WTC11 (cell line): ENCODE data around the gene PTPRN2. TPM values are rescaled to one million over a fixed set of nuclear protein-coding genes. Genes with fewer than 3 reads are reported as not detected.

ENCODE experiments used
- ATF6 ChIP-seq: sonication (generic); formaldehyde crosslinking; IDR thresholded peaks from 2 replicates; pipeline ENCODE4 v1.8.1; 2023; ENCODE audit warnings: mild to moderate bottlenecking, missing genetic modification reagents
- CBFB ChIP-seq: sonication (generic); formaldehyde crosslinking; IDR thresholded peaks from 2 replicates; pipeline ENCODE4 v1.8.1; 2022; ENCODE audit warnings: mild to moderate bottlenecking, low read depth, missing genetic modification reagents
- ESRRA ChIP-seq: sonication (generic); formaldehyde crosslinking; IDR thresholded peaks from 2 replicates; pipeline ENCODE4 v1.8.1; 2022; ENCODE audit warnings: mild to moderate bottlenecking, missing genetic modification reagents, borderline replicate concordance
- HMGA2 ChIP-seq: fragments of 250-450 bp; sonication (Bioruptor Pico); IDR thresholded peaks from 2 replicates; pipeline ENCODE4 v1.4.0; 2021; ENCODE audit warnings: mild to moderate bottlenecking, moderate library complexity
- JUN ChIP-seq: sonication (generic); formaldehyde crosslinking; IDR thresholded peaks from 2 replicates; pipeline ENCODE4 v1.8.0; 2023; ENCODE audit warnings: mild to moderate bottlenecking, missing genetic modification reagents
- KAT7 ChIP-seq: sonication (generic); formaldehyde crosslinking; IDR thresholded peaks from 2 replicates; pipeline ENCODE4 v1.8.1; 2023; ENCODE audit warnings: missing genetic modification reagents, mild to moderate bottlenecking, borderline replicate concordance
- MYBL2 ChIP-seq: sonication (generic); formaldehyde crosslinking; IDR thresholded peaks from 2 replicates; pipeline ENCODE4 v1.8.1; 2023; ENCODE audit warnings: mild to moderate bottlenecking, moderate library complexity, missing genetic modification reagents
- PRDM15 ChIP-seq: sonication (generic); formaldehyde crosslinking; IDR thresholded peaks from 2 replicates; pipeline ENCODE4 v1.8.0; 2022; ENCODE audit warnings: missing genetic modification reagents
- PRRX2 ChIP-seq: fragments of 250-450 bp; sonication (Bioruptor Pico); IDR thresholded peaks from 2 replicates; pipeline ENCODE4 v1.8.0; 2021; ENCODE audit warnings: mild to moderate bottlenecking
- RORB ChIP-seq: fragments of 250-450 bp; sonication (Bioruptor Pico); IDR thresholded peaks from 2 replicates; pipeline ENCODE4 v1.9.0; 2021; ENCODE audit warnings: mild to moderate bottlenecking
- SMAD3 ChIP-seq: sonication (generic); formaldehyde crosslinking; IDR thresholded peaks from 2 replicates; pipeline ENCODE4 v1.8.0; 2022; ENCODE audit warnings: missing genetic modification reagents, mild to moderate bottlenecking, borderline replicate concordance
- TEAD4 ChIP-seq: sonication (generic); formaldehyde crosslinking; IDR thresholded peaks from 2 replicates; pipeline ENCODE4 v1.8.0; 2022; ENCODE audit warnings: mild to moderate bottlenecking, missing genetic modification reagents
- ZBTB43 ChIP-seq: sonication (generic); formaldehyde crosslinking; IDR thresholded peaks from 2 replicates; pipeline ENCODE4 v1.8.1; 2023; ENCODE audit warnings: mild to moderate bottlenecking, missing genetic modification reagents
- ZNF138 ChIP-seq: sonication (generic); formaldehyde crosslinking; conservative IDR thresholded peaks from 2 replicates; pipeline ENCODE4 v1.8.1; 2022; ENCODE audit warnings: mild to moderate bottlenecking, moderate library complexity, missing genetic modification reagents
- ZNF219 ChIP-seq: sonication (generic); formaldehyde crosslinking; IDR thresholded peaks from 2 replicates; pipeline ENCODE4 v1.8.0; 2023; ENCODE audit warnings: missing genetic modification reagents, mild to moderate bottlenecking, borderline replicate concordance
- ZNF263 ChIP-seq: sonication (generic); formaldehyde crosslinking; IDR thresholded peaks from 2 replicates; pipeline ENCODE4 v1.8.1; 2022; ENCODE audit warnings: low read depth, mild to moderate bottlenecking, moderate library complexity, missing genetic modification reagents
- ZNF317 ChIP-seq: sonication (generic); formaldehyde crosslinking; IDR thresholded peaks from 2 replicates; pipeline ENCODE4 v1.8.1; 2023; ENCODE audit warnings: low read depth, mild to moderate bottlenecking, moderate library complexity, missing genetic modification reagents, borderline replicate concordance
- ZNF396 ChIP-seq: fragments of 250-450 bp; sonication (Bioruptor Pico); IDR thresholded peaks from 2 replicates; pipeline ENCODE4 v1.8.0; 2021; ENCODE audit warnings: mild to moderate bottlenecking, moderate library complexity, borderline replicate concordance
- total RNA-seq: library from RNA; stranded (reverse); gene quantifications from 3 replicates; pipeline ENCODE4 v1.2.3, GENCODE V29; 2021
- TF ChIP-seq, protein P1 (sequence below): sonication (generic); formaldehyde crosslinking; IDR thresholded peaks from 2 replicates; pipeline ENCODE4 v1.8.0; 2023; ENCODE audit warnings: missing genetic modification reagents
- TF ChIP-seq, protein P2 (sequence below): sonication (generic); formaldehyde crosslinking; IDR thresholded peaks from 2 replicates; pipeline ENCODE4 v1.8.0; 2022; ENCODE audit warnings: mild to moderate bottlenecking, missing genetic modification reagents
- TF ChIP-seq, protein P3 (sequence below): sonication (generic); formaldehyde crosslinking; IDR thresholded peaks from 2 replicates; pipeline ENCODE4 v1.8.1; 2022; ENCODE audit warnings: mild to moderate bottlenecking, moderate library complexity, missing genetic modification reagents
- TF ChIP-seq, protein P4 (sequence below): fragments of 250-450 bp; sonication (Bioruptor Pico); IDR thresholded peaks from 2 replicates; pipeline ENCODE4 v1.8.0; 2021; ENCODE audit warnings: mild to moderate bottlenecking
- TF ChIP-seq, protein P5 (sequence below): sonication (generic); formaldehyde crosslinking; IDR thresholded peaks from 2 replicates; pipeline ENCODE4 v1.8.0; 2023; ENCODE audit warnings: missing genetic modification reagents, mild to moderate bottlenecking, borderline replicate concordance

PTPRN2 gene
- total RNA-seq, 1 experiment from 2014 or later = 4.7 TPM

DNA sequence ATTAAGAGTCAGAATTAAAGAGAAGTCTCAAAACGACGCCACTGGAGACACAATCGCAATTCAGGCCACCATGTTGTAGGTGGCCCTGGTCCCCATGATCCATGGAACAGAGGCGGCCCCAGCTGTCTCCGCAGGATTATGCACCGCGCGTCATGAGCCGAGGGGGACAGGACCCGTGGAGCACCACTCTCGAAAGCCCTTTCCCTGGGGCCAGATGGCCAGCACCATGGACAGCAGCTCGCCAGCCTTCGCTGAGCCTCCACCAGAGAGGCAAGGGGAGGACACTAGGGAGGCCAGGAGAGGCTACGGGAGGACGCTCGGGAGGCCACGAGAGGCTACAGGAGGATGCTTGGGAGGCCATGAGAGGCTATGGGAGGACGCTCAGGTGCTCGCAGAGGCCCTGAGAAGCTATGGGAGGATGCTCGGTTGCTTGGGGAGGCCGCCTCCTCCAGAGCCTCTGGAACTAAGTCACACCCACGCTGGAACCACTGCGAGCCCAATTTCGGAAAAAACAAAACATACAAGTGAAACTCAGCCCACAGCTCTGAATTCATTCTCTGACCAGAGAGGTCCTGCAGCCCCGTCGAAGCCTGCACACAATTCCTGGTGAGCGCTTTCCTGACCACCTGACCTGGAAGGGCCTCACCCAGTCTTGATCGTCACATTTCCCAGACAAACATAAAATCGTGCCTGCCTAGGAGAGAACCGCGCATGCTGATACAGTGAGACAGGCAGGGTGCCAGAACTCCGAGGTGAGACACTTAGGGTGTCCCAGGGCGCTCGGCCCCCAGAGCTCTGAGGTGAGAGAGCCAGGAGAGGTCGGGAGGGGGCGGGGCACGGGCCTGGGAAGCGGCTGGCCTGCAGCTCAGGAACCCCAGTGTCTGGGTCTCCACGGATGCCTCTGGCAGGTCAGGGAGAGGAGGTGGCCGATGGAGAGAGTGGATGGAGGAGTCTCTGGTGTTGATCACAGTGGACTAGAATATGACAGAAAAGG lies 224.4 kb downstream of the PTPRN2 start (continued):
- TF ChIP-seq, protein P1, sequence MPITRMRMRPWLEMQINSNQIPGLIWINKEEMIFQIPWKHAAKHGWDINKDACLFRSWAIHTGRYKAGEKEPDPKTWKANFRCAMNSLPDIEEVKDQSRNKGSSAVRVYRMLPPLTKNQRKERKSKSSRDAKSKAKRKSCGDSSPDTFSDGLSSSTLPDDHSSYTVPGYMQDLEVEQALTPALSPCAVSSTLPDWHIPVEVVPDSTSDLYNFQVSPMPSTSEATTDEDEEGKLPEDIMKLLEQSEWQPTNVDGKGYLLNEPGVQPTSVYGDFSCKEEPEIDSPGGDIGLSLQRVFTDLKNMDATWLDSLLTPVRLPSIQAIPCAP (CRISPR knock-in tag) = peak; percentile 83; the same call in 1 of the 2 replicates
- TF ChIP-seq, protein P2, sequence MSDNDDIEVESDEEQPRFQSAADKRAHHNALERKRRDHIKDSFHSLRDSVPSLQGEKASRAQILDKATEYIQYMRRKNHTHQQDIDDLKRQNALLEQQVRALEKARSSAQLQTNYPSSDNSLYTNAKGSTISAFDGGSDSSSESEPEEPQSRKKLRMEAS (CRISPR knock-in tag) = peak; percentile 38; the same call in 1 of the 2 replicates
- TF ChIP-seq ZBTB43 (peak; percentile 80), PRRX2 (no peak), SMAD3 (peak; percentile 92), HMGA2 (CRISPR knock-in tag) (no peak), CBFB (CRISPR knock-in tag) (no peak), ZNF317 (CRISPR knock-in tag) (0 out of 2 replicates have a peak, but pooled peaks have one; percentile 21), ZNF138 (CRISPR knock-in tag) (no peak; the same call in 1 of the 2 replicates), PRDM15 (CRISPR knock-in tag) (peak; percentile 32; the same call in 1 of the 2 replicates), ATF6 (CRISPR knock-in tag) (no peak), JUN (CRISPR knock-in tag) (peak; percentile 96), ZNF219 (peak; percentile 98), ZNF263 (CRISPR knock-in tag) (peak; percentile 96), ZNF396 (CRISPR knock-in tag) (peak; percentile 36; the same call in 1 of the 2 replicates), KAT7 (CRISPR knock-in tag) (peak; percentile 90; the same call in 1 of the 2 replicates), TEAD4 (peak; percentile 94), RORB (CRISPR knock-in tag) (no peak), ESRRA (CRISPR knock-in tag) (peak; percentile 94), MYBL2 (CRISPR knock-in tag) (peak; percentile 74)
- TF ChIP-seq, protein P3, sequence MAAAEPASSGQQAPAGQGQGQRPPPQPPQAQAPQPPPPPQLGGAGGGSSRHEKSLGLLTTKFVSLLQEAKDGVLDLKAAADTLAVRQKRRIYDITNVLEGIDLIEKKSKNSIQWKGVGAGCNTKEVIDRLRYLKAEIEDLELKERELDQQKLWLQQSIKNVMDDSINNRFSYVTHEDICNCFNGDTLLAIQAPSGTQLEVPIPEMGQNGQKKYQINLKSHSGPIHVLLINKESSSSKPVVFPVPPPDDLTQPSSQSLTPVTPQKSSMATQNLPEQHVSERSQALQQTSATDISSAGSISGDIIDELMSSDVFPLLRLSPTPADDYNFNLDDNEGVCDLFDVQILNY (CRISPR knock-in tag) = no peak
- TF ChIP-seq, protein P4, sequence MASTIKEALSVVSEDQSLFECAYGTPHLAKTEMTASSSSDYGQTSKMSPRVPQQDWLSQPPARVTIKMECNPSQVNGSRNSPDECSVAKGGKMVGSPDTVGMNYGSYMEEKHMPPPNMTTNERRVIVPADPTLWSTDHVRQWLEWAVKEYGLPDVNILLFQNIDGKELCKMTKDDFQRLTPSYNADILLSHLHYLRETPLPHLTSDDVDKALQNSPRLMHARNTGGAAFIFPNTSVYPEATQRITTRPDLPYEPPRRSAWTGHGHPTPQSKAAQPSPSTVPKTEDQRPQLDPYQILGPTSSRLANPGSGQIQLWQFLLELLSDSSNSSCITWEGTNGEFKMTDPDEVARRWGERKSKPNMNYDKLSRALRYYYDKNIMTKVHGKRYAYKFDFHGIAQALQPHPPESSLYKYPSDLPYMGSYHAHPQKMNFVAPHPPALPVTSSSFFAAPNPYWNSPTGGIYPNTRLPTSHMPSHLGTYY (CRISPR knock-in tag) = no peak
- TF ChIP-seq, protein P5, sequence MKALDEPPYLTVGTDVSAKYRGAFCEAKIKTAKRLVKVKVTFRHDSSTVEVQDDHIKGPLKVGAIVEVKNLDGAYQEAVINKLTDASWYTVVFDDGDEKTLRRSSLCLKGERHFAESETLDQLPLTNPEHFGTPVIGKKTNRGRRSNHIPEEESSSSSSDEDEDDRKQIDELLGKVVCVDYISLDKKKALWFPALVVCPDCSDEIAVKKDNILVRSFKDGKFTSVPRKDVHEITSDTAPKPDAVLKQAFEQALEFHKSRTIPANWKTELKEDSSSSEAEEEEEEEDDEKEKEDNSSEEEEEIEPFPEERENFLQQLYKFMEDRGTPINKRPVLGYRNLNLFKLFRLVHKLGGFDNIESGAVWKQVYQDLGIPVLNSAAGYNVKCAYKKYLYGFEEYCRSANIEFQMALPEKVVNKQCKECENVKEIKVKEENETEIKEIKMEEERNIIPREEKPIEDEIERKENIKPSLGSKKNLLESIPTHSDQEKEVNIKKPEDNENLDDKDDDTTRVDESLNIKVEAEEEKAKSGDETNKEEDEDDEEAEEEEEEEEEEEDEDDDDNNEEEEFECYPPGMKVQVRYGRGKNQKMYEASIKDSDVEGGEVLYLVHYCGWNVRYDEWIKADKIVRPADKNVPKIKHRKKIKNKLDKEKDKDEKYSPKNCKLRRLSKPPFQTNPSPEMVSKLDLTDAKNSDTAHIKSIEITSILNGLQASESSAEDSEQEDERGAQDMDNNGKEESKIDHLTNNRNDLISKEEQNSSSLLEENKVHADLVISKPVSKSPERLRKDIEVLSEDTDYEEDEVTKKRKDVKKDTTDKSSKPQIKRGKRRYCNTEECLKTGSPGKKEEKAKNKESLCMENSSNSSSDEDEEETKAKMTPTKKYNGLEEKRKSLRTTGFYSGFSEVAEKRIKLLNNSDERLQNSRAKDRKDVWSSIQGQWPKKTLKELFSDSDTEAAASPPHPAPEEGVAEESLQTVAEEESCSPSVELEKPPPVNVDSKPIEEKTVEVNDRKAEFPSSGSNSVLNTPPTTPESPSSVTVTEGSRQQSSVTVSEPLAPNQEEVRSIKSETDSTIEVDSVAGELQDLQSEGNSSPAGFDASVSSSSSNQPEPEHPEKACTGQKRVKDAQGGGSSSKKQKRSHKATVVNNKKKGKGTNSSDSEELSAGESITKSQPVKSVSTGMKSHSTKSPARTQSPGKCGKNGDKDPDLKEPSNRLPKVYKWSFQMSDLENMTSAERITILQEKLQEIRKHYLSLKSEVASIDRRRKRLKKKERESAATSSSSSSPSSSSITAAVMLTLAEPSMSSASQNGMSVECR = peak; percentile 99
